ENCODE measurements around the gene CPVL. TPM values are rescaled to one million over a fixed set of nuclear protein-coding genes. Genes with fewer than 3 reads are reported as not detected.

Gene CPVL
- total RNA-seq, 1 experiment from 2014 or later, result 1.1 TPM

- Histone ChIP-seq H3K27ac (ENCODE audit: low read length) (no peak overlapping the region), H3K27me3 (ENCODE audit: control insufficient read depth, insufficient read depth, low read length) (peaks cover 56% of the 10 kb centered on the region), H3K4me3 (ENCODE audit: low read depth in 2 of 2, low read length in 2 of 2) (no peak overlapping the region), H3K4me1 (ENCODE audit: control insufficient read depth, insufficient read depth, low read length) (no peaks in the 10 kb centered on the region), H3K36me3 (ENCODE audit: control insufficient read depth, insufficient read depth, low read length) (no peaks in the 10 kb centered on the region), H3K9me3 (ENCODE audit: control insufficient read depth, insufficient read depth, low read depth, low read length) (no peaks in the 10 kb centered on the region)
- ATAC-seq (no peak), DNase-seq (ENCODE audit: low read depth, low spot score) (no peak)
- POLR2A ChIA-PET, result no interaction called here
- no TSS peak for BruUV-seq (replicated peaks)
- in situ Hi-C loops (cut with HindIII; ENCODE audit: low pct_unique_long_range_greater_than_20kb, low sequenced_read_pairs) (no loop called here), intact Hi-C loops (cut with micrococcal nuclease; ENCODE audit: unreplicated experiment) (no loop called here)
- CTCF ChIA-PET, result no interaction called here
- TF ChIP-seq SIN3A (IDR thresholded peaks at IDR 0.05; ENCODE audit: borderline replicate concordance, insufficient read depth, low read depth, low read length) (no peak), POLR2AphosphoS5 (IDR thresholded peaks at IDR 0.05; ENCODE audit: low read depth, low read length) (no peak), REST (IDR thresholded peaks at IDR 0.05; ENCODE audit: insufficient read depth in 1 of 2, low read depth in 2 of 2, low read length in 1 of 2) (no peak), CTCF (IDR thresholded peaks at IDR 0.05) (no peak), TCF7L2 (IDR thresholded peaks at IDR 0.05; ENCODE audit: low read depth, low read length) (no peak)
Measured at GRCh38 chr7:29192811-29193210, 46.5 kb upstream of the CPVL start.

GRCh38 chr7:29192323-29192722 is 46.0 kb upstream of the CPVL start:
- ChIA-PET CTCF (no interaction called here), POLR2A (no interaction called here)
- no peak overlapping the region for H3K4me3 ChIP-seq (ENCODE audit: low read depth in 2 of 2, low read length in 2 of 2)
- ATAC-seq (no peak), DNase-seq (ENCODE audit: low read depth, low spot score) (no peak)
- H3K27me3 ChIP-seq (ENCODE audit: control insufficient read depth, insufficient read depth, low read length), result peaks cover 52% of the 10 kb centered on the region
- H3K27ac ChIP-seq (ENCODE audit: low read length), result no peak overlapping the region
- H3K9me3 ChIP-seq (ENCODE audit: control insufficient read depth, insufficient read depth, low read depth, low read length), result no peaks in the 10 kb centered on the region
- BruUV-seq (replicated peaks), result no TSS peak
- in situ Hi-C loops (cut with HindIII; ENCODE audit: low pct_unique_long_range_greater_than_20kb, low sequenced_read_pairs), result no loop called here
- H3K36me3 ChIP-seq (ENCODE audit: control insufficient read depth, insufficient read depth, low read length), result no peaks in the 10 kb centered on the region
- H3K4me1 ChIP-seq (ENCODE audit: control insufficient read depth, insufficient read depth, low read length), result no peaks in the 10 kb centered on the region
- TF ChIP-seq POLR2AphosphoS5 (IDR thresholded peaks at IDR 0.05; ENCODE audit: low read depth, low read length), result no peak
- no peak for TF ChIP-seq CTCF (IDR thresholded peaks at IDR 0.05)
- no peak for TF ChIP-seq TCF7L2 (IDR thresholded peaks at IDR 0.05; ENCODE audit: low read depth, low read length)
- no peak for TF ChIP-seq SIN3A (IDR thresholded peaks at IDR 0.05; ENCODE audit: borderline replicate concordance, insufficient read depth, low read depth, low read length)
- TF ChIP-seq REST (IDR thresholded peaks at IDR 0.05; ENCODE audit: insufficient read depth in 1 of 2, low read depth in 2 of 2, low read length in 1 of 2), result no peak
- intact Hi-C loops (cut with micrococcal nuclease; ENCODE audit: unreplicated experiment), result no loop called here

Data from Panc1 (cell line).